NCI-H82 (cell line): ENCODE results near the gene VWA8.

Experiments used
- DNase-seq: peaks from one replicate; lab custom pipeline; 2025; lab: John Stamatoyannopoulos, UW

The VWA8 gene

DNA sequence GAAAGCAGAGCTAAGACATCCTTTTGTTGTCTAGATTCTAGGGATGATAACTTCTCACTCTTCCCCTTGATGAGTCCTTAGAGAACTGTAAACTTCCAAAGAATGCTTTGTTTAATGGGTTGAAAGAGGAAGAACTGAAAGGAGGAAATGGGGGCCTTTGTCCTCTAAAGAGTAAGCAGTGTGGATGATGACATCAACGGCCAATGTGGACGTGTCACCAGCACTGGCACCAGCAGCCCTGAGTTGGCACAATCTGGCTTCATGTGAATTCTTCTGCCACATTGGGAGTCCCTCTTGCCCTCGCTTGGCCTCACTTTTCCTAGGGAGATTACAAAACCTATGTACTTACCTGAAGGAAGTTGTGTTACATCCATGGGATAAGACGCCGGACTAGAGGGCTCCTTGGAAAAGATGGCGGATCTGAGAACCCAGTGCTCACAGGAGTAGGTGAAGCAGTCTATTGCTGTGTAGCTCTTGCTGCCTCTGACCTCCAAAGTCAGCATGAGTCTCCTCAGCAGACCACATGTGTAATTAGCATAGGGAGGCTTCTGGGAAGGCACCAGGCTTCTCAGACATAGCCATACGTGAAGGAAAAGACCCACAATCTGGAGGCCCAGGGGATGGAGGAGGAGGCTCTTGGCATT, 440.8 kb downstream of the VWA8 start:
- DNase-seq: no peak
